GM19395 (cell line): ENCODE results near the gene GOLPH3.
"Not testable (repeated sequence)": the region's sequence is repeated elsewhere in the genome, so short reads cannot be mapped to it uniquely, and the experiment has no call there.

Experiments used
- ATAC-seq: cut with Tn5 transposase; IDR thresholded peaks from one replicate; pipeline ENCODE4 v1.9.1; 2021; ENCODE audit warnings: mild to moderate bottlenecking, moderate library complexity; ENCODE audit not compliant: unreplicated experiment

Gene GOLPH3

DNA sequence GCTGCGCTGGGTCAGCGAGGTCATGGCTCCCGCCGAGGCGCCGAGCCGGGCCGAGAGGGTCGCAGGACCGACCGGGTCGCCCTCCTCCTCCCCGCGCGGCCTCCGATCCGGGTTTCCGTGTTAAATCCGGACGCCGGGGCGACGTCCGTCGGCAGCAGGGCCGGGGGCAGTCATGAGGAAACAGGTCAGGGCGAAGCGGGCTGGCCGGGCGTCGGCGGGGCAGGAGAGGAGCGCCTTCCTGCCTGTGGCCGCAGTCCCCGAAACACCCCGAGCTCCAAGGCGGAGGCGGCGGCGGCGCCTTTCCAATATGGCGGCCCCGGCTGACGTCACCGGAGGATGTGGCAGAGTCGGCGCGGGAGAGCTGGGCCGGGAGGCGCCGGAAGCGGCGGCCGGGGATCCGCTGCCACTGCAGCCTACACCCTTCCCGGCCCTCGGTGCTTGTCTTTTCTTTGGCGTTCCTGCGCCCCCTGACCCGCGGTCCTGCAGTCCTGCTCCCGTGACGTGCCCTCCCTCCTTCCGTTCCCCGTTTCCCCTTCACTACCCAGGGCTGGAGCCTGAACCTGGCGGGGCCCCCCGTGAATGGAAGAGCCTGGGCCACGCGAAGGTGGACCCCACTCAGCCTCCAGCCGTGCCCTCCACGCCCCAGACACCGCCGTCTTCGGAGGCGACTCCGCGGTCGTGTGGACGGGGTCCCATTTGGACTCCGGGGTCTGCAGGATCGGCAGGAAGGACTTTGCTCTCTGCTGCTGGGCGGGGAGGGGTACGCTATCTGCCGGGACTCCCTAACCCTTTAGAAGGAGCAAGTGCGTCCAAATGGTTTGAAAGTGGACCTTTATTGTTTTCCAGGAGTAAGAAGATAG lies at the start of gene GOLPH3:
Gene GOLPH3 (minus strand): TSS at position 309 of the 860 bp plus-strand sequence. CDS start 285 bp downstream, at position 24.
- ATAC-seq = peak; percentile 84

DNA sequence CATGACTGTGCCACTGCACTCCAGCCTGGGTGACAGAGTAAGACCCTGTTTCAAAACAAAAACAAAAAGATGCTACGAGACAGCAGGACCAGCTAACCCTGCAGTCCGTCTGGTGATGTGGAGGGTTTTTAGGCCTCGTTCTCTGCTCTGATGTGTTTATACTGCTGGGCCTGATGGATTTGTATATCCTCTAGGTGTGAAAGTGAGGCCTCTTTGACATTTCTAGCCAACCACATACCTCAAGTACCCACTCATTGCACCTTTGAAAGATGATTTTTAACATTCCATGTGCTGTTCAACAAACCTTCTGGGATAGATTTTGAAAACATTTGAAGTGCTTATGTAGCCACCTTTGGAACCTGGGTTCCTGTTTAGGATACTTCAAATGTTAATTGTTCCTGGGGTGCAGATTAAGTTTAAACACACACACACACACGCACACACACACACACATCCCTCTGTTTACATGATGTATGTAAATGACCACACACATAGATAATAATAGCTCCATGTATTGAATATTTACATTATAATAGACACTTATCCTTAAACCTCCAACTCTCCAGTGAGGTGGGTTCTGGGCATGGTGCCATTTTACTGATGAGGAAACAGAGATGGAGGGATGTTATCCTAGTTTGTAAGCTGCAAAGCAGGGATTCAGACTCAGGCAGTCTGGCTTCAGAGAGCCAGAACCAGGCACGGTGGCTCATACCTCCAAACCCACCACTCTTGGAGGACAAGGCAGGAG lies 48.8 kb upstream of the GOLPH3 start:
- no peak for ATAC-seq

GRCh38 chr5:32217886-32218396 lies 43.8 kb upstream of the GOLPH3 start:
- peak; percentile 87 for ATAC-seq

- ATAC-seq = not testable (repeated sequence)
Measured at GRCh38 chr5:32214344-32214743, 40.2 kb upstream of the GOLPH3 start.

GRCh38 chr5:32210151-32210550 lies 36.0 kb upstream of the GOLPH3 start:
- no peak for ATAC-seq

DNA sequence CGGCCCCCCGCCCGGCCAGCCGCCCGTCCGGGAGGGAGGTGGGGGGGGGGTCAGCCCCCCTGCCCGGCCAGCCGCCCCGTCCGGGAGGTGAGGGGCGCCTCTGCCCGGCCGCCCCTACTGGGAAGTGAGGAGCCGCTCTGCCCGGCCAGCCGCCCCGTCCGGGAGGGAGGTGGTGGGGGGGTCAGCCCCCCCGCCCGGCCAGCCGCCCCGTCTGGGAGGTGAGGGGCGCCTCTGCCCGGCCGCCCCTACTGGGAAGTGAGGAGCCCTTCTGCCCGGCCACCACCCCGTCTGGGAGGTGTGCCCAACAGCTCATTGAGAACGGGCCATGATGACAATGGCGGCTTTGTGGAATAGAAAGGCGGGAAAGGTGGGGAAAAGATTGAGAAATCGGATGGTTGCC lies 34.7 kb upstream of the GOLPH3 start:
- ATAC-seq = not testable (repeated sequence)

DNA sequence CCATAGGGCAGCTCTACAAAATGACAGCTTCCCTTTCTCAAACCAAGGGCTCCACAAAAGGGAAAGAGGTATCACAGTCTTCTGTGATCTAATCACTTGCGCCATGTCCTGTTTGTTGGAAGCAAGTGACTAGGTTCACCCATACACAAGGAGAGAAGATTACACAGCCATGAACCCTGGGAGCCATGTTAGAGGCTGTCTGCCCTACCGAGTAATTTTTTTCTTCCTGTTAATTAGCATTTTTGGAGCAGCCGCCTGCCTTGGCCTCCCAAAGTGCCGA lies 33.2 kb upstream of the GOLPH3 start:
- no peak for ATAC-seq

DNA sequence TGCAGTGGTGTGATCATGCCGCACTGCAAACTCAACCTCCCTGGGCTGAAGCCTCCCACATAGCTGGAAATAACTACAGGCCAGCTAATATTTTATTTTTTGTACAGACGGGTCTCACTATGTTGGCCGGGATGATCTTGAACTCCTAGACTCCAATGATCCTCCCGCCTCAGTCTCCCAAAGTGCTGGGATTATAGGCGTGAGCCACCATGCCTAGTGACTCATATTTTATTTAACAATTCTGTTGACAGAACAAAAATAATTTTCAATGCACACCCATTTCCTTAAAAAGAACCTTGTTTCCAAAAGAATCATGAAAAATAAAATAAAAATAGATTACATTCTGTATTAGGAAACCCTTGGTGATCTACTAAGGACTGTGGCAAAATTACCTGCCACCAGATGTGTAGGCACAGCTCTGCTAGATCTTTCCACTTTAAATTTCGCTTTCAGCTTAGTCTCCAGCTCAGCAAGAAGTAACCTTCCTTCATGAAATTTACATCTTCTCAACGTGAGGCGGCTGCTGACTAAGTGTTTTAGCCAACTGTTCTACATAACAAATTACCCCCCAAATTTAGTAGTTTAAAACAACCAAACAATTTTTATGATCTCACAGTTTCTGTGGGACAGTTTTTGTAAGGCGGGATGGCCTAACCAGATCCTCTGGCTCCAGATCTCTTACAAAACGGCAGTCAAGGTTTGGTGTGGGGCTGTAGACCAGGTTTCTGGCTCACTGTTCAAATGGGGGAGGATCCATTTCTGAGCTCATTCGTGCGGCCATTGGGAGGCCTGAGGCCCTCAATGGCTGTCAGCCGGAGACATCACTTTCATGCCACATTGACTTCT lies 32.6 kb upstream of the GOLPH3 start:
- no peak for ATAC-seq

GRCh38 chr5:32206053-32206452 lies 31.9 kb upstream of the GOLPH3 start:
- ATAC-seq = no peak

GRCh38 chr5:32202394-32202793 lies 28.3 kb upstream of the GOLPH3 start:
- no peak for ATAC-seq

GRCh38 chr5:32201122-32201753 lies 27.1 kb upstream of the GOLPH3 start:
- no peak for ATAC-seq

GRCh38 chr5:32197032-32197431 lies 22.9 kb upstream of the GOLPH3 start:
- ATAC-seq = no peak

GRCh38 chr5:32195265-32195664 lies 21.1 kb upstream of the GOLPH3 start:
- no peak for ATAC-seq

- ATAC-seq = peak; percentile 90
Measured at GRCh38 chr5:32193591-32193990, 19.5 kb upstream of the GOLPH3 start.

GRCh38 chr5:32190095-32190494 lies 16.0 kb upstream of the GOLPH3 start:
- no peak for ATAC-seq

GRCh38 chr5:32187675-32188074 lies 13.6 kb upstream of the GOLPH3 start:
- ATAC-seq = no peak

GRCh38 chr5:32182463-32183063 lies 8.4 kb upstream of the GOLPH3 start:
- ATAC-seq = peak; percentile 78

DNA sequence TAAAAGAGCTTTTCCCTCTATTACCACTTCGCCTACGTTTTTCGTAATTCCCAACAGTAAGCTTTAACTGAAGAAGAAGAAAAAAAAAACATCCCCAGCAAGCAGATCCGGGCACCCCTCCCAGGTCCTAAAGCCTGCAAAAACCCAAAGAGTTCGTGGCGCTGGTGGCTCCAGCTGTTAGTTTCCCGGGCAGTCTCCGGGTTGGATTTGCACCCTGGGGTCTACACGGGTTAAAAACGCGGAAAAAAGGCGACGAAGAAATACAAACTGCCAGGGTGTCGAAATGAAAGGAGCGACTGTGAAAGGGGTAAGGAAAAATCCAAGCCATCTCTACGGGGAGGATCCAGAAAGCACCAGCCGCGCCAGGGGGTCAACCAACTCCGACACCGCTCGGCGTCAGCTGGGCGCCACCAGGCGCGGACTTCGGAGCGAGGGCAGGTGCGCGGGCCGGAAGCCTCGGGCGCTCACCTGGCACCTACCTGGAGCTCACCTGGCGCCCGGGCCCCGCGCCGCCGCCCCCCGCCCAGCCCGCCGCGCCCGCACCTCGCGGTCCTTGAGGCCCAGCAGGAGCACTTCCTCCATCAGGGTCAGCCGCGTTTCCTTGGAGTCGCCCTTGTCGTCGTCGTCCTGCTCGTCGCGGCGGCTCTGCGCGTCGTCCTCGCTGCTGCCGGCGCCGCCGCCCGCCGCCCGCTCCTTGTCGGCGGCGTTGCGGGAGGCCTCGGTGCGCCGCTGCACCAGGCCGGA lies 680 bp downstream of the GOLPH3 start:
- ATAC-seq = peak; percentile 29

- ATAC-seq = no peak
Measured at GRCh38 chr5:32172923-32173266, 1.2 kb downstream of the GOLPH3 start.
